NT2/D1 (cell line): ENCODE data around the gene KRT76.

Experiments
- YY1 ChIP-seq: IDR thresholded peaks from 2 replicates; pipeline ENCODE4 v1.6.1; 2011; ENCODE audit not compliant: insufficient read length, insufficient read depth
- ZNF274 ChIP-seq: IDR thresholded peaks from 2 replicates; pipeline ENCODE4 v1.6.1; 2011; ENCODE audit warnings: mild to moderate bottlenecking, low read depth, low read length

DNA sequence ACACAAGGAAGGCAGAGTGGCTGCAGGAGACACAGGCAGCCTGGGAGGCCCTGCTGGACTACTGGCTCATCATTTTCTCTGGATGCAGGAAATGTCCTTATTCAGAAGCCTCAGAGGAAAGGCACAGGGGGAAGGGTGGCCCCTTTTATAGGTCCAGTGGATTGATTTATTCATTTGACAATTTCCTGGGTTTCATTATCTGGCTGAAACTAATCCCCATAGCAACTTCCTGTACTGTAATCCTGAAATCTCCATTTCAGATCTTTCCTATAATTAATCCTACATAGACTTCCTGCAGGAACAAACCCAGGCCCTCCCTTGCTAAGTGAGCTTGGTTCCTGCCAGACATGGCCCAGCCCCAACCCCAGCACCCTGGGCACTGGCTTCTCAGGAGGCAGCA lies 23.0 kb downstream of the KRT76 start:
- TF ChIP-seq YY1 (no peak), ZNF274 (no peak)
